ENCODE data around the gene GALNTL6. TPM values are rescaled to one million over a fixed set of nuclear protein-coding genes. Genes with fewer than 3 reads are reported as not detected.

GALNTL6 gene
- total RNA-seq (0.60 TPM), polyA plus RNA-seq (ENCODE audit: insufficient read depth, low read depth, low replicate concordance) (not detected)
- long read RNA-seq, donor 1, partial matches to known transcripts, result 0 of 2 reads
- long read RNA-seq, donor 1, other reads (novel, unspliced or antisense), result 0 of 2 reads
- long read RNA-seq, donor 2, result 0 reads
- long read RNA-seq, donor 3, result 0 reads
- long read RNA-seq, donor 4, partial matches to known transcripts, result 0 of 1 reads
- long read RNA-seq, donor 4, other reads (novel, unspliced or antisense), result 0 of 1 reads
- long read RNA-seq, donor 5, result 0 reads
- long read RNA-seq, donor 6, result 0 reads
- long read RNA-seq, donor 7, result 0 reads
- long read RNA-seq, donor 8, result 0 reads
- long read RNA-seq, donor 9, result 0 reads
- long read RNA-seq, donor 10, partial matches to known transcripts, result 0 of 1 reads
- long read RNA-seq, donor 10, other reads (novel, unspliced or antisense), result 0 of 1 reads

- H3K27ac ChIP-seq (ENCODE audit: low read depth in 2 of 2, low read length in 2 of 2), result no peak within 1 kb of the TSS
- intact Hi-C loops (cut with DNase I), result no loop called here
- no peaks in the 10 kb centered on the region for H3K9me3 ChIP-seq (ENCODE audit: control insufficient read depth in 2 of 3, insufficient read depth in 1 of 3, low read length in 3 of 3)
- FAIRE-seq (no peak), DNase-seq (peak; percentile 54 to 71 (median 61))
- H3K4me3 ChIP-seq (ENCODE audit: low read length in 3 of 3), result peak within 1 kb of the TSS; percentile 47 to 65 (median 56)
- H3K9ac ChIP-seq (ENCODE audit: low read length in 3 of 3), result peak within 1 kb of the TSS in 1 of 3 donors; percentile 42
- H3K36me3 ChIP-seq (ENCODE audit: control insufficient read depth in 2 of 3, insufficient read depth in 3 of 3, low read length in 3 of 3), result no peaks in the 10 kb centered on the region
- H3K4me1 ChIP-seq (ENCODE audit: control insufficient read depth in 2 of 3, insufficient read depth in 2 of 3, low read depth in 1 of 3, low read length in 3 of 3), result no peaks in the 10 kb centered on the region
- H3K27me3 ChIP-seq (ENCODE audit: control insufficient read depth, insufficient read depth, low read length), result no peaks in the 10 kb centered on the region
- no peak for TF ChIP-seq CTCF (IDR thresholded peaks at IDR 0.05; ENCODE audit: borderline replicate concordance, extremely low read depth, insufficient read depth)
These were observed at the start of gene GALNTL6 for GRCh38 chr4:171812665-171813525. GALNTL6 (plus strand) TSS chr4:171813404.

GRCh38 chr4:171765514-171765913, 47.7 kb upstream of the GALNTL6 start:
- Histone ChIP-seq H3K36me3 (ENCODE audit: control insufficient read depth in 2 of 3, insufficient read depth in 3 of 3, low read length in 3 of 3) (no peaks in the 10 kb centered on the region), H3K4me1 (ENCODE audit: control insufficient read depth in 2 of 3, insufficient read depth in 2 of 3, low read depth in 1 of 3, low read length in 3 of 3) (no peaks in the 10 kb centered on the region), H3K9me3 (ENCODE audit: control insufficient read depth in 2 of 3, insufficient read depth in 1 of 3, low read length in 3 of 3) (peaks cover 0 to 2% (median 0%) of the 10 kb centered on the region in 3 donors), H3K9ac (ENCODE audit: low read length in 3 of 3) (no peak overlapping the region), H3K27ac (ENCODE audit: low read depth in 2 of 2, low read length in 2 of 2) (no peak overlapping the region), H3K4me3 (ENCODE audit: low read length in 3 of 3) (no peak overlapping the region), H3K27me3 (ENCODE audit: control insufficient read depth, insufficient read depth, low read length) (no peaks in the 10 kb centered on the region)
- DNase-seq (no peak), FAIRE-seq (no peak)
- no peak for TF ChIP-seq CTCF (IDR thresholded peaks at IDR 0.05; ENCODE audit: borderline replicate concordance, extremely low read depth, insufficient read depth)
- intact Hi-C loops (cut with DNase I), result no loop called here

GRCh38 chr4:171774642-171775190, 38.5 kb upstream of the GALNTL6 start:
- Histone ChIP-seq H3K27me3 (ENCODE audit: control insufficient read depth, insufficient read depth, low read length) (no peaks in the 10 kb centered on the region), H3K4me1 (ENCODE audit: control insufficient read depth in 2 of 3, insufficient read depth in 2 of 3, low read depth in 1 of 3, low read length in 3 of 3) (no peaks in the 10 kb centered on the region), H3K4me3 (ENCODE audit: low read length in 3 of 3) (no peak overlapping the region), H3K27ac (ENCODE audit: low read depth in 2 of 2, low read length in 2 of 2) (no peak overlapping the region), H3K9me3 (ENCODE audit: control insufficient read depth in 2 of 3, insufficient read depth in 1 of 3, low read length in 3 of 3) (no peaks in the 10 kb centered on the region), H3K36me3 (ENCODE audit: control insufficient read depth in 2 of 3, insufficient read depth in 3 of 3, low read length in 3 of 3) (no peaks in the 10 kb centered on the region), H3K9ac (ENCODE audit: low read length in 3 of 3) (no peak overlapping the region)
- DNase-seq, result no peak
- TF ChIP-seq CTCF (IDR thresholded peaks at IDR 0.05; ENCODE audit: borderline replicate concordance, extremely low read depth, insufficient read depth), result no peak
- no peak for FAIRE-seq
- intact Hi-C loops (cut with DNase I), result no loop called here

Measured in kidney (tissue), 22 donors.